Karpas-422 (cell line): ENCODE data around the gene CSF3R. TPM values are rescaled to one million over a fixed set of nuclear protein-coding genes. Genes with fewer than 3 reads are reported as not detected.

Source experiments
- small RNA-seq: library from RNA; depleted of rRNA; stranded (forward); fragments of <200 nt; gene quantifications from one replicate; pipeline ENCODE3, GENCODE V24; 2014
- total RNA-seq: library from RNA; depleted of rRNA; stranded (reverse); fragments of >200 nt; shearing (Covaris generic); gene quantifications from 2 replicates; pipeline ENCODE4 v1.2.3, GENCODE V29; 2014; ENCODE audit warnings: low replicate concordance; rRNA removed

The CSF3R gene
- total RNA-seq, 1 experiment from 2014 or later, result not detected

Small RNA genes within 50 kb of the gene (small RNA-seq; reads per million reads assigned to genes)
- 0.24 reads per million for gene SNORA63C

Other genes with a start within 250 kb of the CSF3R start
- 8.2 and 16.4 TPM in 2 replicates for gene SH3D21, start 176.5 kb downstream of the CSF3R start, total RNA-seq
- 0.75 and 7.1 TPM in 2 replicates for gene EVA1B, start 159.3 kb downstream of the CSF3R start, total RNA-seq
- 27.0 and 44.6 TPM in 2 replicates for gene STK40, start 97.0 kb downstream of the CSF3R start, total RNA-seq
- 19.4 and 19.5 TPM in 2 replicates for gene LSM10, start 85.0 kb downstream of the CSF3R start, total RNA-seq
- gene OSCP1, start 32.5 kb downstream of the CSF3R start, total RNA-seq, result 11.8 and 15.0 TPM in 2 replicates
- 86.7 and 108 TPM in 2 replicates for gene MRPS15, start 18.5 kb downstream of the CSF3R start, total RNA-seq